RWPE1 (cell line): ENCODE measurements around the gene TGIF1.
A peak's percentile ranks its signal among the peaks of the same experiment; 100 is the strongest.

Experiments used
- CTCF ChIA-PET: fragments of 350-600 bp; sonication (Branson Sonifier 250); formaldehyde crosslinking; extraction: SDS; loops from one replicate; lab custom pipeline; 2021; lab: Yijun Ruan, JAX
- POLR2A ChIA-PET: fragments of 400-600 bp; formaldehyde crosslinking; extraction: SDS; loops from one replicate; lab custom pipeline; 2020; ENCODE audit warnings: antibody characterized with exemption; ENCODE audit not compliant: low non-redundant PET; lab: Yijun Ruan, JAX
- DNase-seq: peaks from one replicate; pipeline ENCODE4 v3.0.0; 2012; ENCODE audit warnings: low spot score
- H3K27ac ChIP-seq: fragments of 450-650 bp; 2 replicates; pipeline ENCODE4 v1.5.1; 2017
- CTCF ChIP-seq: fragments of 450-650 bp; conservative IDR thresholded peaks from 2 replicates; pipeline ENCODE4 v1.5.1; 2017; ENCODE audit warnings: low read depth, mild to moderate bottlenecking

TGIF1 gene

GRCh38 chr18:3456686-3457069, 6.7 kb downstream of the TGIF1 start:
- DNase-seq = no peak
- ChIA-PET CTCF (interaction anchor here (0.7 kb wide), 1 partner anchor 239 kb away, joined by 3 read pairs; no protein-coding TSS in a partner anchor), POLR2A (no interaction called here)
- no peak for TF ChIP-seq CTCF
- no peak overlapping the region for H3K27ac ChIP-seq

GRCh38 chr18:3457261-3457724, 7.3 kb downstream of the TGIF1 start:
- no peak for DNase-seq
- POLR2A ChIA-PET = no interaction called here
- no peak for TF ChIP-seq CTCF
- peak overlapping the region; percentile 70 for H3K27ac ChIP-seq
- CTCF ChIA-PET = interaction anchor here (1.7 kb wide), 1 partner anchor 209 kb away, joined by 6 read pairs; no protein-coding TSS in a partner anchor

- CTCF ChIA-PET = interaction anchor here (1.4 to 1.7 kb wide), 2 partner anchors 127 to 208 kb away, joined by 6 read pairs; no protein-coding TSS in a partner anchor
- POLR2A ChIA-PET = no interaction called here
- H3K27ac ChIP-seq = no peak overlapping the region
Measured at GRCh38 chr18:3458378-3458777, 8.4 kb downstream of the TGIF1 start.

GRCh38 chr18:3458952-3459853, 9.2 kb downstream of the TGIF1 start:
- peak; percentile 65 for DNase-seq
- no peak overlapping the region for H3K27ac ChIP-seq
- TF ChIP-seq CTCF = no peak
- ChIA-PET CTCF (interaction anchor here (1.4 to 1.8 kb wide), 3 partner anchors 127 to 207 kb away, joined by 6 read pairs; no protein-coding TSS in a partner anchor), POLR2A (no interaction called here)

More at GRCh38 chr18:3458378-3458777, 8.4 kb downstream of the TGIF1 start:
- no peak for DNase-seq
- TF ChIP-seq CTCF = no peak

- POLR2A ChIA-PET = no interaction called here
- DNase-seq = no peak
- CTCF ChIA-PET = interaction anchor here (0.6 to 1.8 kb wide), 5 partner anchors 124 to 215 kb away, joined by 3 to 6 read pairs (median 4); no protein-coding TSS in a partner anchor
- TF ChIP-seq CTCF = no peak
- no peak overlapping the region for H3K27ac ChIP-seq
Measured at GRCh38 chr18:3460823-3461398, 10.9 kb downstream of the TGIF1 start.

- CTCF ChIA-PET = interaction anchor here (0.8 to 1.2 kb wide), 3 partner anchors 124 to 216 kb away, joined by 3 to 4 read pairs (median 4); no protein-coding TSS in a partner anchor
Measured at GRCh38 chr18:3461704-3462103, 11.7 kb downstream of the TGIF1 start.

More at GRCh38 chr18:3461704-3462103, 11.7 kb downstream of the TGIF1 start:
- TF ChIP-seq CTCF = no peak
- POLR2A ChIA-PET = no interaction called here
- no peak overlapping the region for H3K27ac ChIP-seq
- DNase-seq = no peak
